ENCODE results near the gene FOXC2. TPM values are rescaled to one million over a fixed set of nuclear protein-coding genes. Genes with fewer than 3 reads are reported as not detected.

The FOXC2 gene
- total RNA-seq = not detected

DNA sequence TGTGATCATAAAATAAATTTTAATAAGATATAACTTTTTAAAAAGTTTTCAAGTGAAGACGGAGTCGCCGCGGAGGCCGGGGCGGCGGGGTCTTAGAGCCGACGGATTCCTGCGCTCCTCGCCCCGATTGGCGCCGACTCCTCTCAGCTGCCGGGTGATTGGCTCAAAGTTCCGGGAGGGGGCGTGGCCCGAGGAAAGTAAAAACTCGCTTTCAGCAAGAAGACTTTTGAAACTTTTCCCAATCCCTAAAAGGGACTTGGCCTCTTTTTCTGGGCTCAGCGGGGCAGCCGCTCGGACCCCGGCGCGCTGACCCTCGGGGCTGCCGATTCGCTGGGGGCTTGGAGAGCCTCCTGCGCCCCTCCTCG is at the start of gene FOXC2:
TSS of gene FOXC2 (plus strand) at position 229 of the 365 bp plus-strand sequence. CDS start 507 bp downstream, outside the sequence.

DNA sequence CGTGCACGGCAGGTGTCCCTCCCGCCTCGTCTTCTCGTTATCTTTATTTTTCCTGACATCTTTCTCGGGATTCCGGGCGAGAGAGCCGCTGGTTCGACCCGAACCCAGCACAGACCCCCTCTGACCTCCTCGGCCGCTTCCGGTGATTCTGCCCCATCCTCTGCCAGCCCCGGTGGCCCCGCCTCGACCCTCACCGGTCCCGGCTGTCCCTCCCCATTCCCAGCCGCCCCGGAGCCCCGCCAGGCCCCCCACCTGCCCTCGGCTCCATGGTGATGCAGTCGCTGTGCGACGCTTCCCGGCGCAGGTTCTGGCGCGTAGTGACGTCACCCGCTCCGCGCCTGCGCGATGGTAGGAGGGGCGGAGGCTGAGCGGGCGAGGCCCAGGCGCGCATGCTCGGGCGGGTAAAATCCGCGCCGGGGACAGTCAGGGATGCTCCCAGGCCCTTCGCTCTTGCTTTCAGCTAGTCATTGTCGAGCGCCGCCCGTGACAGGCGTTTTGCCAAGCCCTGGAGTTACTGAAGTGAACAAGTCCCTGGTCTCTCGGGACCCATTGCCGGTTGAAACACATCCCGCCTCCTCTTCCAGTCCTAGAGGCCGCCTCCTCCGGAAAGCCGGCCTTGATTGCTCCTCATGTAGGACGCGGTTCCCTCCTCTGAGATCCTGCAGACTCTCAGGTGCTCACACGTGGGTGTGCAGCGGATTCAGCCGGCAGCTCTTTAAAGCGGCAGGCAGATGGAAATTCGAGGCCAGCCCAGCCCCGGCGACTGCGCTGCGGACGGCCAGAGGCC is 11.5 kb upstream of the FOXC2 start, which contains the start of gene MTHFSD:
TSS of gene MTHFSD (minus strand) at position 319 of the 787 bp plus-strand sequence. CDS start at position 268, 51 bp downstream.

DNA sequence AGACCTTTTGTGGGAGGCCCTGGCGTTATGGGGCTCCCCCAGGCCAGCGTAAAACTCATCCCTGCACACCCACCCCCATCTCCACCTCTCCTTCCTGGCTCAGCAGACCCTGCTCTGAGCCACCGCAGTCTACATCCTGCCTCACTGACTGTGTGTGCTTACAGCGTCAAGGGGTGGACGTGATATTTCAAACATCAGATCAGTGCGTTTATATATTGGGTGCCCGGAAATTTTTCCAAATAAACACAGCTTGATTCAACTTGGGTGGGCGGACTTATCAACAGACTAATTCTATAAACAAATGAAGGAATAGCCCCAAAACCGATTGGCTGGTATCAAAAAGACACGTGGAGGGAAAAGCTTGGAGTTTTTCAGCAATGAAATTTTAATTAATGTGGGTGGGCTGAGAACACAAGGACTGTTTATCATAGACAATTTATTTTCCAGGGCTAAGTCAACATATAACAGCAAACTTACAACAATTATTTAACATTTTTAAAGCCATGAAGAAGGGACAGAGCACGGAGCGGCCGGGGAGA is 11.5 kb downstream of the FOXC2 start, which contains the start of gene FOXL1:
TSS of gene FOXL1 (plus strand) at position 489 of the 539 bp plus-strand sequence. CDS start 175 bp downstream, outside the sequence.

Other genes starting within 250 kb of the FOXC2 start
- not detected for gene FOXF1, start 56.3 kb upstream of the FOXC2 start, total RNA-seq
- gene MTHFSD, start 11.6 kb upstream of the FOXC2 start, total RNA-seq = 10 to 100 TPM; 25.6 to 29.7 TPM
- not detected for gene FOXL1, start 11.7 kb downstream of the FOXC2 start, total RNA-seq